Measurements from ENCODE around the gene PRXL2A.
"Not testable (repeated sequence)": the region's sequence is repeated elsewhere in the genome, so short reads cannot be mapped to it uniquely, and the experiment has no call there.

PRXL2A gene

GRCh38 chr10:80408242-80409101 lies at the start of gene PRXL2A:
PRXL2A (plus strand) TSS chr10:80408551; CDS start chr10:80420468, 11,917 bp downstream.
- peak; percentile 56 for DNase-seq (ENCODE audit: low spot score)

- not testable (repeated sequence) for DNase-seq (ENCODE audit: low spot score)
Observed at GRCh38 chr10:80358925-80359324, 49.4 kb upstream of the PRXL2A start.

- no peak for DNase-seq (ENCODE audit: low spot score)
Observed at GRCh38 chr10:80359644-80360043, 48.7 kb upstream of the PRXL2A start.

GRCh38 chr10:80365510-80365909 lies 42.8 kb upstream of the PRXL2A start:
- DNase-seq (ENCODE audit: low spot score): no peak

- no peak for DNase-seq (ENCODE audit: low spot score)
Observed at GRCh38 chr10:80371467-80371866, 36.9 kb upstream of the PRXL2A start.

- no peak for DNase-seq (ENCODE audit: low spot score)
Observed at GRCh38 chr10:80372675-80373074, 35.7 kb upstream of the PRXL2A start.

GRCh38 chr10:80373502-80373901 lies 34.8 kb upstream of the PRXL2A start:
- DNase-seq (ENCODE audit: low spot score): no peak

- DNase-seq (ENCODE audit: low spot score): no peak
Observed at GRCh38 chr10:80379701-80380100, 28.6 kb upstream of the PRXL2A start.

GRCh38 chr10:80380185-80380584 lies 28.2 kb upstream of the PRXL2A start:
- DNase-seq (ENCODE audit: low spot score): no peak

- DNase-seq (ENCODE audit: low spot score): peak; percentile 28
Observed at GRCh38 chr10:80382989-80383388, 25.4 kb upstream of the PRXL2A start.

- no peak for DNase-seq (ENCODE audit: low spot score)
Observed at GRCh38 chr10:80390740-80391139, 17.6 kb upstream of the PRXL2A start.

GRCh38 chr10:80392250-80392649 lies 16.1 kb upstream of the PRXL2A start:
- DNase-seq (ENCODE audit: low spot score): no peak

GRCh38 chr10:80394358-80394916 lies 13.9 kb upstream of the PRXL2A start:
- DNase-seq (ENCODE audit: low spot score): no peak

- DNase-seq (ENCODE audit: low spot score): no peak
Observed at GRCh38 chr10:80397014-80397413, 11.3 kb upstream of the PRXL2A start.

- no peak for DNase-seq (ENCODE audit: low spot score)
Observed at GRCh38 chr10:80400136-80400804, 8.1 kb upstream of the PRXL2A start.

- no peak for DNase-seq (ENCODE audit: low spot score)
Observed at GRCh38 chr10:80405035-80405434, 3.3 kb upstream of the PRXL2A start.

- no peak for DNase-seq (ENCODE audit: low spot score)
Observed at GRCh38 chr10:80405626-80406025, 2.7 kb upstream of the PRXL2A start.

- DNase-seq (ENCODE audit: low spot score): no peak
Observed at GRCh38 chr10:80406204-80406603, 2.1 kb upstream of the PRXL2A start.

GRCh38 chr10:80407812-80408241 lies 524 bp upstream of the PRXL2A start:
- DNase-seq (ENCODE audit: low spot score): no peak

GRCh38 chr10:80409121-80409520 lies 770 bp downstream of the PRXL2A start:
- DNase-seq (ENCODE audit: low spot score): no peak

GRCh38 chr10:80410122-80410521 lies 1.8 kb downstream of the PRXL2A start:
- DNase-seq (ENCODE audit: low spot score): no peak

- DNase-seq (ENCODE audit: low spot score): no peak
Observed at GRCh38 chr10:80410578-80411145, 2.3 kb downstream of the PRXL2A start.

- no peak for DNase-seq (ENCODE audit: low spot score)
Observed at GRCh38 chr10:80411267-80411668, 2.9 kb downstream of the PRXL2A start.
